K562 (cell line): Measurements from ENCODE around the gene GLIS2. TPM values are rescaled to one million over a fixed set of nuclear protein-coding genes. Genes with fewer than 3 reads are reported as not detected.

Experiments
- BMI1 ChIP-seq: fragments of 150-350 bp; IDR thresholded peaks from 2 replicates; pipeline ENCODE4 v1.6.1; 2014; ENCODE audit warnings: low read length
- CBFA2T2 ChIP-seq: fragments of 450-650 bp; conservative IDR thresholded peaks from 2 replicates; pipeline ENCODE4 v1.6.1; 2017; ENCODE audit warnings: mild to moderate bottlenecking
- EP400 ChIP-seq: fragments of 450-650 bp; IDR thresholded peaks from 2 replicates; pipeline ENCODE4 v1.6.1; 2017; ENCODE audit warnings: antibody characterized with exemption, mild to moderate bottlenecking, moderate library complexity
- ETV1 ChIP-seq: fragments of 450-650 bp; conservative IDR thresholded peaks from 2 replicates; pipeline ENCODE4 v1.6.1; 2016; ENCODE audit warnings: missing genetic modification characterization, control low read depth, low read depth, missing compliant biosample characterization
- JUNB ChIP-seq: fragments of 450-650 bp; formaldehyde crosslinking; conservative IDR thresholded peaks from 2 replicates; pipeline ENCODE4 v1.4.0; 2020; ENCODE audit warnings: mild to moderate bottlenecking
- LCOR ChIP-seq: sonication (generic); formaldehyde crosslinking; IDR thresholded peaks from 2 replicates; pipeline ENCODE4 v1.8.0; 2022; ENCODE audit warnings: mild to moderate bottlenecking, missing genetic modification reagents
- RBM34 ChIP-seq: fragments of 200-400 bp; formaldehyde crosslinking; IDR thresholded peaks from 2 replicates; pipeline ENCODE4 v1.6.1; 2018; ENCODE audit warnings: low read length, borderline replicate concordance; ENCODE audit not compliant: insufficient read depth
- SAFB2 ChIP-seq: fragments of 200-400 bp; formaldehyde crosslinking; IDR thresholded peaks from 2 replicates; pipeline ENCODE4 v1.6.1; 2018; ENCODE audit warnings: borderline replicate concordance, low read length, low read depth, moderate library complexity; ENCODE audit not compliant: severe bottlenecking
- TBL1XR1 ChIP-seq, 2 experiments: IDR thresholded peaks; 2 replicates each; pipeline ENCODE4 v1.6.1; 2012; ENCODE audit warnings: improper control_type of control experiment in 2 of 2, low read length in 2 of 2, mild to moderate bottlenecking in 1 of 2
- ZNF75A ChIP-seq: fragments of 450-650 bp; formaldehyde crosslinking; IDR thresholded peaks from 2 replicates; pipeline ENCODE4 v1.4.0; 2020; ENCODE audit warnings: mild to moderate bottlenecking
- polyA plus RNA-seq, 8 experiments: library from polyadenylated mRNA; depleted of rRNA in 4 of 8; stranded (reverse) in 5 of 8; unstranded in 3 of 8; fragments of >200 nt; fragmentation: Nextera tagmentation in 2 of 8; fragmentation: Illumina TruSeq in 1 of 8; extraction: Ambion mirVana in 2 of 8; extraction: Trizol in 1 of 8; gene quantifications; 2 replicates each; pipeline versions ENCODE4 v1.2.1 to v1.2.3, GENCODE V29; 2011 to 2014; ENCODE audit warnings: inconsistent platforms in 1 of 8, missing spikeins in 1 of 8
- total RNA-seq, 7 experiments: library from RNA; depleted of rRNA in 6 of 7; stranded (reverse); fragments of >200 nt in 6 of 7; fragmentation: Illumina TruSeq in 2 of 7; extraction: Trizol in 2 of 7; gene quantifications; 2 replicates each; pipeline versions ENCODE4 v1.2.1 to v1.2.3, GENCODE V29; 2011 to 2021; ENCODE audit warnings: low replicate concordance in 1 of 7
- TF ChIP-seq, protein P1 (sequence below): conservative IDR thresholded peaks from 2 replicates; pipeline ENCODE4 v1.6.1; 2011; ENCODE audit warnings: low read depth, mild to moderate bottlenecking, low read length; ENCODE audit not compliant: control insufficient read depth
- TF ChIP-seq, protein P2 (sequence below): fragments of 250-450 bp; sonication (Bioruptor Pico); IDR thresholded peaks from 2 replicates; pipeline ENCODE4 v1.8.0; 2021; ENCODE audit warnings: borderline replicate concordance, mild to moderate bottlenecking, moderate library complexity; ENCODE audit not compliant: poor library complexity, severe bottlenecking
- TF ChIP-seq, protein P3 (sequence below): fragments of 450-650 bp; IDR thresholded peaks from one replicate; pipeline ENCODE4 v1.6.1; 2018; ENCODE audit warnings: mild to moderate bottlenecking, moderate library complexity; ENCODE audit not compliant: partially characterized antibody
- TF ChIP-seq, protein P4 (sequence below): fragments of 450-650 bp; IDR thresholded peaks from 2 replicates; pipeline ENCODE4 v1.6.1; 2014; ENCODE audit warnings: low read depth, mild to moderate bottlenecking, moderate library complexity, borderline replicate concordance
- TF ChIP-seq, protein P5 (sequence below): sonication (generic); formaldehyde crosslinking; IDR thresholded peaks from 2 replicates; pipeline ENCODE4 v1.8.0; 2023; ENCODE audit warnings: mild to moderate bottlenecking, missing genetic modification reagents
- TF ChIP-seq, protein P6 (sequence below): fragments of 450-650 bp; IDR thresholded peaks from 2 replicates; pipeline ENCODE4 v1.6.1; 2017; ENCODE audit warnings: antibody characterized with exemption, mild to moderate bottlenecking

Gene GLIS2
- total and polyA plus RNA-seq, 9 of the 15 experiments (the other 6 are each of a cell fraction or from before 2014, with no cell fraction given) = 0.10 to 9.0 (median 0.57) TPM

DNA sequence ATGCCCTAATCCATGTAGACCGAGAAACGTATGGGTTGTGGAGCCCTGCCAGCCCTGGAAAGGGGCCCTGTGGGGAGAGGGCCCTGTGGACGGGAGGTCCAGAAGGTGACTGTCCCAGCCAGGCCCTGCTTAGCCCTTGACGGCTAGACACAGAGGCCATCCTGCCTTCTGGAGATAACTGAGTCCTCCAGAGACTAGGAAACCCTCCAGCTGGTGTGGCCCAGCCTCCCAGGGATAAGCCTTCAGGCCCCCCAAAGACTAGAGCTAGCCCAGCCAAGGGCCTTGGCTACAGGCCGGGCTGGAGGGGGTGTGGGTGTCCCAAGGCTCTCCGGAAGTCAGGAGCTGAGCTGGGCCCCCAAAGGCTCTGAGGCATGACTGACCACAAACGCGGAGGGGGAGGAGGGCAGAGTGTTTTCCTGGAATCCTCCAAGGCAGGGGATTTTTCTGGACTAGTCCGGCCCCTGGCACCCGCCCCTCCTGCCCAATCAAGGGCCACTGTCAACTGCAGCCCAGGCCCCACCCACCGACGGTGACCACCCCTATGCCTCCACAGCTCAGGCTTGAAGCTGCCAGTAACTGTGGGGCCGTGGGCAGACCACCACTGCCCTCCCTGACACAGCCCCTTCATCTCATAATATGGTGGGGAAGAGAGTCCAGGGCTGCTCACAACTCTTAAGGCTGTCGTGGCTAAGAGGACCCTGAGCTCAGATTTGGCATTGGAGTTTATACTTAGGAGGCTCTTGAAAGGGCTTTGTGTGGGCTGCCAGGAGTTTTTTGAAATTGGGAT is 54.9 kb downstream of the GLIS2 start (continued):
- TF ChIP-seq, protein P1, sequence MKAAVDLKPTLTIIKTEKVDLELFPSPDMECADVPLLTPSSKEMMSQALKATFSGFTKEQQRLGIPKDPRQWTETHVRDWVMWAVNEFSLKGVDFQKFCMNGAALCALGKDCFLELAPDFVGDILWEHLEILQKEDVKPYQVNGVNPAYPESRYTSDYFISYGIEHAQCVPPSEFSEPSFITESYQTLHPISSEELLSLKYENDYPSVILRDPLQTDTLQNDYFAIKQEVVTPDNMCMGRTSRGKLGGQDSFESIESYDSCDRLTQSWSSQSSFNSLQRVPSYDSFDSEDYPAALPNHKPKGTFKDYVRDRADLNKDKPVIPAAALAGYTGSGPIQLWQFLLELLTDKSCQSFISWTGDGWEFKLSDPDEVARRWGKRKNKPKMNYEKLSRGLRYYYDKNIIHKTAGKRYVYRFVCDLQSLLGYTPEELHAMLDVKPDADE = no peak
- TF ChIP-seq RBM34 (no peak), ETV1 (peak; percentile 52; the same call in 1 of the 2 replicates), JUNB (CRISPR knock-in tag) (no peak), LCOR (CRISPR knock-in tag) (no peak), TBL1XR1 (IDR thresholded peaks at IDR 0.05; ENCODE audit: low read length in 2 of 2) (no peak), CBFA2T2 (peak; percentile 34), ZNF75A (CRISPR knock-in tag) (no peak), EP400 (no peak), BMI1 (no peak), SAFB2 (no peak)
- TF ChIP-seq, protein P2, sequence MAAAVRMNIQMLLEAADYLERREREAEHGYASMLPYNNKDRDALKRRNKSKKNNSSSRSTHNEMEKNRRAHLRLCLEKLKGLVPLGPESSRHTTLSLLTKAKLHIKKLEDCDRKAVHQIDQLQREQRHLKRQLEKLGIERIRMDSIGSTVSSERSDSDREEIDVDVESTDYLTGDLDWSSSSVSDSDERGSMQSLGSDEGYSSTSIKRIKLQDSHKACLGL (CRISPR knock-in tag) = no peak
- TF ChIP-seq, protein P3, sequence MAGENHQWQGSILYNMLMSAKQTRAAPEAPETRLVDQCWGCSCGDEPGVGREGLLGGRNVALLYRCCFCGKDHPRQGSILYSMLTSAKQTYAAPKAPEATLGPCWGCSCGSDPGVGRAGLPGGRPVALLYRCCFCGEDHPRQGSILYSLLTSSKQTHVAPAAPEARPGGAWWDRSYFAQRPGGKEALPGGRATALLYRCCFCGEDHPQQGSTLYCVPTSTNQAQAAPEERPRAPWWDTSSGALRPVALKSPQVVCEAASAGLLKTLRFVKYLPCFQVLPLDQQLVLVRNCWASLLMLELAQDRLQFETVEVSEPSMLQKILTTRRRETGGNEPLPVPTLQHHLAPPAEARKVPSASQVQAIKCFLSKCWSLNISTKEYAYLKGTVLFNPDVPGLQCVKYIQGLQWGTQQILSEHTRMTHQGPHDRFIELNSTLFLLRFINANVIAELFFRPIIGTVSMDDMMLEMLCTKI = no peak
- TF ChIP-seq, protein P4, sequence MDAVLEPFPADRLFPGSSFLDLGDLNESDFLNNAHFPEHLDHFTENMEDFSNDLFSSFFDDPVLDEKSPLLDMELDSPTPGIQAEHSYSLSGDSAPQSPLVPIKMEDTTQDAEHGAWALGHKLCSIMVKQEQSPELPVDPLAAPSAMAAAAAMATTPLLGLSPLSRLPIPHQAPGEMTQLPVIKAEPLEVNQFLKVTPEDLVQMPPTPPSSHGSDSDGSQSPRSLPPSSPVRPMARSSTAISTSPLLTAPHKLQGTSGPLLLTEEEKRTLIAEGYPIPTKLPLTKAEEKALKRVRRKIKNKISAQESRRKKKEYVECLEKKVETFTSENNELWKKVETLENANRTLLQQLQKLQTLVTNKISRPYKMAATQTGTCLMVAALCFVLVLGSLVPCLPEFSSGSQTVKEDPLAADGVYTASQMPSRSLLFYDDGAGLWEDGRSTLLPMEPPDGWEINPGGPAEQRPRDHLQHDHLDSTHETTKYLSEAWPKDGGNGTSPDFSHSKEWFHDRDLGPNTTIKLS = no peak
- TF ChIP-seq, protein P5, sequence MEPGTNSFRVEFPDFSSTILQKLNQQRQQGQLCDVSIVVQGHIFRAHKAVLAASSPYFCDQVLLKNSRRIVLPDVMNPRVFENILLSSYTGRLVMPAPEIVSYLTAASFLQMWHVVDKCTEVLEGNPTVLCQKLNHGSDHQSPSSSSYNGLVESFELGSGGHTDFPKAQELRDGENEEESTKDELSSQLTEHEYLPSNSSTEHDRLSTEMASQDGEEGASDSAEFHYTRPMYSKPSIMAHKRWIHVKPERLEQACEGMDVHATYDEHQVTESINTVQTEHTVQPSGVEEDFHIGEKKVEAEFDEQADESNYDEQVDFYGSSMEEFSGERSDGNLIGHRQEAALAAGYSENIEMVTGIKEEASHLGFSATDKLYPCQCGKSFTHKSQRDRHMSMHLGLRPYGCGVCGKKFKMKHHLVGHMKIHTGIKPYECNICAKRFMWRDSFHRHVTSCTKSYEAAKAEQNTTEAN = no peak
- TF ChIP-seq, protein P6, sequence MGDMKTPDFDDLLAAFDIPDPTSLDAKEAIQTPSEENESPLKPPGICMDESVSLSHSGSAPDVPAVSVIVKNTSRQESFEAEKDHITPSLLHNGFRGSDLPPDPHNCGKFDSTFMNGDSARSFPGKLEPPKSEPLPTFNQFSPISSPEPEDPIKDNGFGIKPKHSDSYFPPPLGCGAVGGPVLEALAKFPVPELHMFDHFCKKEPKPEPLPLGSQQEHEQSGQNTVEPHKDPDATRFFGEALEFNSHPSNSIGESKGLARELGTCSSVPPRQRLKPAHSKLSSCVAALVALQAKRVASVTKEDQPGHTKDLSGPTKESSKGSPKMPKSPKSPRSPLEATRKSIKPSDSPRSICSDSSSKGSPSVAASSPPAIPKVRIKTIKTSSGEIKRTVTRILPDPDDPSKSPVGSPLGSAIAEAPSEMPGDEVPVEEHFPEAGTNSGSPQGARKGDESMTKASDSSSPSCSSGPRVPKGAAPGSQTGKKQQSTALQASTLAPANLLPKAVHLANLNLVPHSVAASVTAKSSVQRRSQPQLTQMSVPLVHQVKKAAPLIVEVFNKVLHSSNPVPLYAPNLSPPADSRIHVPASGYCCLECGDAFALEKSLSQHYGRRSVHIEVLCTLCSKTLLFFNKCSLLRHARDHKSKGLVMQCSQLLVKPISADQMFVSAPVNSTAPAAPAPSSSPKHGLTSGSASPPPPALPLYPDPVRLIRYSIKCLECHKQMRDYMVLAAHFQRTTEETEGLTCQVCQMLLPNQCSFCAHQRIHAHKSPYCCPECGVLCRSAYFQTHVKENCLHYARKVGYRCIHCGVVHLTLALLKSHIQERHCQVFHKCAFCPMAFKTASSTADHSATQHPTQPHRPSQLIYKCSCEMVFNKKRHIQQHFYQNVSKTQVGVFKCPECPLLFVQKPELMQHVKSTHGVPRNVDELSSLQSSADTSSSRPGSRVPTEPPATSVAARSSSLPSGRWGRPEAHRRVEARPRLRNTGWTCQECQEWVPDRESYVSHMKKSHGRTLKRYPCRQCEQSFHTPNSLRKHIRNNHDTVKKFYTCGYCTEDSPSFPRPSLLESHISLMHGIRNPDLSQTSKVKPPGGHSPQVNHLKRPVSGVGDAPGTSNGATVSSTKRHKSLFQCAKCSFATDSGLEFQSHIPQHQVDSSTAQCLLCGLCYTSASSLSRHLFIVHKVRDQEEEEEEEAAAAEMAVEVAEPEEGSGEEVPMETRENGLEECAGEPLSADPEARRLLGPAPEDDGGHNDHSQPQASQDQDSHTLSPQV = peak; percentile 34; the same call in 1 of the 2 replicates
